HepG2 (cell line): ENCODE results near the gene NLRC5. TPM values are rescaled to one million over a fixed set of nuclear protein-coding genes. Genes with fewer than 3 reads are reported as not detected.

Experiments
- CHCHD3 ChIP-seq: sonication (generic); formaldehyde crosslinking; IDR thresholded peaks from 2 replicates; pipeline ENCODE4 v1.8.0; 2022; ENCODE audit warnings: mild to moderate bottlenecking, missing genetic modification reagents, moderate library complexity
- ELF3 ChIP-seq: IDR thresholded peaks from 2 replicates; pipeline ENCODE4 v1.6.1; 2016; ENCODE audit warnings: missing genetic modification reagents, missing compliant biosample characterization
- NFRKB ChIP-seq: fragments of 450-650 bp; IDR thresholded peaks from 2 replicates; pipeline ENCODE4 v1.6.1; 2017
- REPIN1 ChIP-seq: sonication (generic); formaldehyde crosslinking; IDR thresholded peaks from 2 replicates; pipeline ENCODE4 v1.8.0; 2022; ENCODE audit warnings: missing genetic modification reagents, low read depth, mild to moderate bottlenecking, borderline replicate concordance
- SMAD1 ChIP-seq: sonication (generic); formaldehyde crosslinking; IDR thresholded peaks from 2 replicates; pipeline ENCODE4 v1.4.0; 2020; ENCODE audit warnings: missing genetic modification reagents, low read depth, mild to moderate bottlenecking, borderline replicate concordance
- TCF12 ChIP-seq, 2 experiments: fragments of 450-650 bp in 1 of 2; sonication (generic) in 1 of 2; formaldehyde crosslinking in 1 of 2; IDR thresholded peaks; 2 replicates each; pipeline versions ENCODE4 v1.6.1 to v1.8.0; 2017 to 2022; ENCODE audit warnings: antibody characterized with exemption in 1 of 2, mild to moderate bottlenecking in 1 of 2, missing genetic modification reagents in 1 of 2, moderate library complexity in 1 of 2
- THYN1 ChIP-seq: sonication (generic); formaldehyde crosslinking; IDR thresholded peaks from 2 replicates; pipeline ENCODE4 v1.8.1; 2023; ENCODE audit warnings: low read depth, mild to moderate bottlenecking, moderate library complexity, missing genetic modification reagents, borderline replicate concordance
- ZBTB42 ChIP-seq: sonication (generic); formaldehyde crosslinking; IDR thresholded peaks from 2 replicates; pipeline ENCODE4 v1.5.0; 2020; ENCODE audit warnings: mild to moderate bottlenecking, missing genetic modification reagents
- ZNF138 ChIP-seq: sonication (generic); formaldehyde crosslinking; IDR thresholded peaks from 2 replicates; pipeline ENCODE4 v1.5.0; 2020; ENCODE audit warnings: mild to moderate bottlenecking, low read depth, missing genetic modification reagents
- ZNF143 ChIP-seq: sonication (generic); formaldehyde crosslinking; IDR thresholded peaks from 2 replicates; pipeline ENCODE4 v1.4.0; 2020; ENCODE audit warnings: missing genetic modification reagents
- ZNF33A ChIP-seq: sonication (generic); formaldehyde crosslinking; IDR thresholded peaks from 2 replicates; pipeline ENCODE4 v1.5.1; 2020; ENCODE audit warnings: missing genetic modification reagents, mild to moderate bottlenecking, moderate library complexity, borderline replicate concordance
- polyA plus RNA-seq, 8 experiments: library from polyadenylated mRNA; depleted of rRNA in 3 of 8; stranded (reverse) in 7 of 8; unstranded in 1 of 8; fragments of >200 nt; fragmentation: Illumina TruSeq in 4 of 8; extraction: Trizol in 4 of 8; gene quantifications; 2 replicates each; pipeline versions ENCODE4 v1.2.1 to v1.2.3, GENCODE V29; 2011 to 2016; ENCODE audit warnings: low read depth in 4 of 8, missing spikeins in 1 of 8, mixed read lengths in 1 of 8; ENCODE audit not compliant: insufficient read depth in 1 of 8
- total RNA-seq, 5 experiments: library from RNA; depleted of rRNA; stranded (reverse); fragments of >200 nt; fragmentation: Illumina TruSeq; extraction: Trizol; gene quantifications; 2 replicates each; pipeline ENCODE4 v1.2.3, GENCODE V29; 2016; ENCODE audit warnings: low read depth in 1 of 5
- TF ChIP-seq, protein P1 (sequence below), 2 experiments: fragments of 450-650 bp in 1 of 2; sonication (generic) in 1 of 2; formaldehyde crosslinking; IDR thresholded peaks; 2 replicates each; pipeline versions ENCODE4 v1.5.0 to v1.8.0; 2020 to 2022; ENCODE audit warnings: mild to moderate bottlenecking in 1 of 2, missing genetic modification reagents in 1 of 2
- TF ChIP-seq, protein P2 (sequence below): sonication (generic); formaldehyde crosslinking; IDR thresholded peaks from 2 replicates; pipeline ENCODE4 v1.8.1; 2022; ENCODE audit warnings: low read depth, mild to moderate bottlenecking, missing genetic modification reagents
- TF ChIP-seq, protein P3 (sequence below): IDR thresholded peaks from 2 replicates; pipeline ENCODE4 v1.6.1; 2016; ENCODE audit warnings: mild to moderate bottlenecking
- TF ChIP-seq, protein P4 (sequence below): sonication (generic); formaldehyde crosslinking; IDR thresholded peaks from 2 replicates; pipeline ENCODE4 v1.4.0; 2020; ENCODE audit warnings: missing genetic modification reagents
- TF ChIP-seq, protein P5 (sequence below): sonication (generic); formaldehyde crosslinking; IDR thresholded peaks from 2 replicates; pipeline ENCODE4 v1.5.1; 2020; ENCODE audit warnings: missing genetic modification reagents, mild to moderate bottlenecking, borderline replicate concordance

NLRC5 gene
- total and polyA plus RNA-seq, 2 of the 13 experiments (the other 11 are each of a cell fraction or from before 2014, with no cell fraction given): 6.3 to 12.7 TPM

DNA sequence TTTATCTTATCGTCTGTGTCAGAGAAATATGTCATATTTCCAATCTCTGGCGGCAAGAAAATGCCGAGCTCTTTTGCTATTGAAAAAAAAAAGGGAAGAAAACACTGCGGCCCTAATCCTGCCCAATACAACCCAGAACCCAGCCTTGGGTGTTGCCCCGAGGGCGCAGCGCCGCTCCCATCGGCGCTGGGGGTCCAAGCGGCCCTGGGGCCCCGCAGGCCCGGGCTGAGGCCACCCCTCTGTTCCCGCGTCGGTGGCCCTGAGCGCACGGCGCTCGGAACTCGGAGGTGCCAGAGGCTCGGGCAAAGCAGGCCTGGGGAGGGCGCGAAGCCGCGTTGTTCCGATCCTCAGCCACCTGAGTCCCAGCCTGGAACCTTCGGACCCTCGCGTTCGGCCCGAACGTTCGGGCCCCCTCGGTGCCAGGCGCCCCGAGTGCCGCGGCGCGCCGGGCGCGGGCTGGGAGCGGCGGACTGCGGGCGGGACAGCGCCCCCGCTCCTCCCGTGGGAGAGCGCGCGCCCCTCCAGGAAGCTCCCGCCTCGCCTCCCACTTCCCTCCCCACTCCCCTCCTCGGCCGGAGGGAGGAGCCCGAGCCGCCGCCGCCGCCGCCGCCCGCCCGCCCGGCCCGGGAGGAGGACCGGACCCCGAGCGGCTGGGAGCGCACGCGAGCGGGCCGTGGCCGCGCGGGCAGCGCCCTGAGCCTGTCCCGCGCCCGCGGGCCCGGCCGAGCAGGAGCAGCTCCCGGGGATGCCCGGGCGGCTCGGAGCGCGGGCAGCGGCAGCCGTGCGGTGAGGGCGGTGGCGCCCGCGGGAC, 102.8 kb downstream of the NLRC5 start, which contains the start of gene CPNE2 (continued):
- no peak for TF ChIP-seq TCF12 (IDR thresholded peaks at IDR 0.05)
- TF ChIP-seq TCF12 (CRISPR knock-in tag; IDR thresholded peaks at IDR 0.05): no peak
- no peak for TF ChIP-seq ZNF138 (CRISPR knock-in tag)
- no peak for TF ChIP-seq ZBTB42 (CRISPR knock-in tag)
- no peak for TF ChIP-seq CHCHD3 (CRISPR knock-in tag)
- TF ChIP-seq, protein P1, sequence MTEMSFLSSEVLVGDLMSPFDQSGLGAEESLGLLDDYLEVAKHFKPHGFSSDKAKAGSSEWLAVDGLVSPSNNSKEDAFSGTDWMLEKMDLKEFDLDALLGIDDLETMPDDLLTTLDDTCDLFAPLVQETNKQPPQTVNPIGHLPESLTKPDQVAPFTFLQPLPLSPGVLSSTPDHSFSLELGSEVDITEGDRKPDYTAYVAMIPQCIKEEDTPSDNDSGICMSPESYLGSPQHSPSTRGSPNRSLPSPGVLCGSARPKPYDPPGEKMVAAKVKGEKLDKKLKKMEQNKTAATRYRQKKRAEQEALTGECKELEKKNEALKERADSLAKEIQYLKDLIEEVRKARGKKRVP (CRISPR knock-in tag; IDR thresholded peaks at IDR 0.05): no peak
- no peak for TF ChIP-seq ZNF33A (CRISPR knock-in tag)
- TF ChIP-seq, protein P2, sequence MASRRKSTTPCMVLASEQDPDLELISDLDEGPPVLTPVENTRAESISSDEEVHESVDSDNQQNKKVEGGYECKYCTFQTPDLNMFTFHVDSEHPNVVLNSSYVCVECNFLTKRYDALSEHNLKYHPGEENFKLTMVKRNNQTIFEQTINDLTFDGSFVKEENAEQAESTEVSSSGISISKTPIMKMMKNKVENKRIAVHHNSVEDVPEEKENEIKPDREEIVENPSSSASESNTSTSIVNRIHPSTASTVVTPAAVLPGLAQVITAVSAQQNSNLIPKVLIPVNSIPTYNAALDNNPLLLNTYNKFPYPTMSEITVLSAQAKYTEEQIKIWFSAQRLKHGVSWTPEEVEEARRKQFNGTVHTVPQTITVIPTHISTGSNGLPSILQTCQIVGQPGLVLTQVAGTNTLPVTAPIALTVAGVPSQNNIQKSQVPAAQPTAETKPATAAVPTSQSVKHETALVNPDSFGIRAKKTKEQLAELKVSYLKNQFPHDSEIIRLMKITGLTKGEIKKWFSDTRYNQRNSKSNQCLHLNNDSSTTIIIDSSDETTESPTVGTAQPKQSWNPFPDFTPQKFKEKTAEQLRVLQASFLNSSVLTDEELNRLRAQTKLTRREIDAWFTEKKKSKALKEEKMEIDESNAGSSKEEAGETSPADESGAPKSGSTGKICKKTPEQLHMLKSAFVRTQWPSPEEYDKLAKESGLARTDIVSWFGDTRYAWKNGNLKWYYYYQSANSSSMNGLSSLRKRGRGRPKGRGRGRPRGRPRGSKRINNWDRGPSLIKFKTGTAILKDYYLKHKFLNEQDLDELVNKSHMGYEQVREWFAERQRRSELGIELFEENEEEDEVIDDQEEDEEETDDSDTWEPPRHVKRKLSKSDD (CRISPR knock-in tag): no peak
- no peak for TF ChIP-seq NFRKB
- no peak for TF ChIP-seq SMAD1 (CRISPR knock-in tag)
- TF ChIP-seq ELF3 (CRISPR knock-in tag): no peak
- TF ChIP-seq, protein P3, sequence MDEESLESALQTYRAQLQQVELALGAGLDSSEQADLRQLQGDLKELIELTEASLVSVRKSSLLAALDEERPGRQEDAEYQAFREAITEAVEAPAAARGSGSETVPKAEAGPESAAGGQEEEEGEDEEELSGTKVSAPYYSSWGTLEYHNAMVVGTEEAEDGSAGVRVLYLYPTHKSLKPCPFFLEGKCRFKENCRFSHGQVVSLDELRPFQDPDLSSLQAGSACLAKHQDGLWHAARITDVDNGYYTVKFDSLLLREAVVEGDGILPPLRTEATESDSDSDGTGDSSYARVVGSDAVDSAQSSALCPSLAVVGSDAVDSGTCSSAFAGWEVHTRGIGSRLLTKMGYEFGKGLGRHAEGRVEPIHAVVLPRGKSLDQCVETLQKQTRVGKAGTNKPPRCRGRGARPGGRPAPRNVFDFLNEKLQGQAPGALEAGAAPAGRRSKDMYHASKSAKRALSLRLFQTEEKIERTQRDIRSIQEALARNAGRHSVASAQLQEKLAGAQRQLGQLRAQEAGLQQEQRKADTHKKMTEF (CRISPR knock-in tag): 0 out of 2 replicates have a peak, but pooled peaks have one; percentile 19
- no peak for TF ChIP-seq THYN1 (CRISPR knock-in tag)
- TF ChIP-seq, protein P4, sequence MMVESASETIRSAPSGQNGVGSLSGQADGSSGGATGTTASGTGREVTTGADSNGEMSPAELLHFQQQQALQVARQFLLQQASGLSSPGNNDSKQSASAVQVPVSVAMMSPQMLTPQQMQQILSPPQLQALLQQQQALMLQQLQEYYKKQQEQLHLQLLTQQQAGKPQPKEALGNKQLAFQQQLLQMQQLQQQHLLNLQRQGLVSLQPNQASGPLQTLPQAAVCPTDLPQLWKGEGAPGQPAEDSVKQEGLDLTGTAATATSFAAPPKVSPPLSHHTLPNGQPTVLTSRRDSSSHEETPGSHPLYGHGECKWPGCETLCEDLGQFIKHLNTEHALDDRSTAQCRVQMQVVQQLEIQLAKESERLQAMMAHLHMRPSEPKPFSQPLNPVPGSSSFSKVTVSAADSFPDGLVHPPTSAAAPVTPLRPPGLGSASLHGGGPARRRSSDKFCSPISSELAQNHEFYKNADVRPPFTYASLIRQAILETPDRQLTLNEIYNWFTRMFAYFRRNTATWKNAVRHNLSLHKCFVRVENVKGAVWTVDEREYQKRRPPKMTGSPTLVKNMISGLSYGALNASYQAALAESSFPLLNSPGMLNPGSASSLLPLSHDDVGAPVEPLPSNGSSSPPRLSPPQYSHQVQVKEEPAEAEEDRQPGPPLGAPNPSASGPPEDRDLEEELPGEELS: no peak
- TF ChIP-seq REPIN1 (CRISPR knock-in tag): no peak
- TF ChIP-seq, protein P5, sequence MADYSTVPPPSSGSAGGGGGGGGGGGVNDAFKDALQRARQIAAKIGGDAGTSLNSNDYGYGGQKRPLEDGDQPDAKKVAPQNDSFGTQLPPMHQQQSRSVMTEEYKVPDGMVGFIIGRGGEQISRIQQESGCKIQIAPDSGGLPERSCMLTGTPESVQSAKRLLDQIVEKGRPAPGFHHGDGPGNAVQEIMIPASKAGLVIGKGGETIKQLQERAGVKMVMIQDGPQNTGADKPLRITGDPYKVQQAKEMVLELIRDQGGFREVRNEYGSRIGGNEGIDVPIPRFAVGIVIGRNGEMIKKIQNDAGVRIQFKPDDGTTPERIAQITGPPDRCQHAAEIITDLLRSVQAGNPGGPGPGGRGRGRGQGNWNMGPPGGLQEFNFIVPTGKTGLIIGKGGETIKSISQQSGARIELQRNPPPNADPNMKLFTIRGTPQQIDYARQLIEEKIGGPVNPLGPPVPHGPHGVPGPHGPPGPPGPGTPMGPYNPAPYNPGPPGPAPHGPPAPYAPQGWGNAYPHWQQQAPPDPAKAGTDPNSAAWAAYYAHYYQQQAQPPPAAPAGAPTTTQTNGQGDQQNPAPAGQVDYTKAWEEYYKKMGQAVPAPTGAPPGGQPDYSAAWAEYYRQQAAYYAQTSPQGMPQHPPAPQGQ (CRISPR knock-in tag): no peak
- TF ChIP-seq ZNF143 (CRISPR knock-in tag): no peak
